ENCODE data around the gene VRTN.
"Not testable (repeated sequence)": the region's sequence is repeated elsewhere in the genome, so short reads cannot be mapped to it uniquely, and the experiment has no call there.

- TF ChIP-seq POLR2A, CTCF (IDR thresholded peaks at IDR 0.05): not testable (repeated sequence)
Measured at GRCh38 chr14:74390505-74390904, 42.2 kb downstream of the VRTN start.

Measured in Peyer's patch (tissue), 4 donors.